HEK293T (cell line): ENCODE data around the gene SEC23A.

Experiments used
- CTCF ChIA-PET: fragments of 350-600 bp; formaldehyde crosslinking; extraction: SDS; loops from one replicate; lab custom pipeline; 2021; ENCODE audit warnings: antibody characterized with exemption, inconsistent platforms; lab: Yijun Ruan, JAX
- POLR2A ChIA-PET: fragments of 350-600 bp; formaldehyde crosslinking; extraction: SDS; loops from one replicate; lab custom pipeline; 2020; ENCODE audit warnings: antibody characterized with exemption, inconsistent platforms; lab: Yijun Ruan, JAX
- DNase-seq: peaks from one replicate; pipeline ENCODE4 v3.0.0; 2012; ENCODE audit warnings: mixed read lengths; ENCODE audit errors: extremely low spot score
- ARNT ChIP-seq: fragments of 450-650 bp; IDR thresholded peaks from 2 replicates; pipeline ENCODE4 v1.6.1; 2017; ENCODE audit warnings: mild to moderate bottlenecking
- BHLHE40 ChIP-seq: fragments of 450-650 bp; IDR thresholded peaks from 2 replicates; pipeline ENCODE4 v1.6.1; 2016; ENCODE audit warnings: mild to moderate bottlenecking, moderate library complexity, borderline replicate concordance
- CTBP1 ChIP-seq: fragments of 450-650 bp; IDR thresholded peaks from 2 replicates; pipeline ENCODE4 v1.6.1; 2016; ENCODE audit warnings: borderline replicate concordance
- ELF4 ChIP-seq: fragments of 450-650 bp; IDR thresholded peaks from 2 replicates; pipeline ENCODE4 v1.6.1; 2017; ENCODE audit warnings: antibody characterized with exemption
- FOXA1 ChIP-seq: fragments of 450-650 bp; IDR thresholded peaks from 2 replicates; pipeline ENCODE4 v1.6.1; 2016; ENCODE audit warnings: mild to moderate bottlenecking
- FOXK2 ChIP-seq: fragments of 450-650 bp; IDR thresholded peaks from 2 replicates; pipeline ENCODE4 v1.6.1; 2016; ENCODE audit warnings: mild to moderate bottlenecking
- FOXM1 ChIP-seq: fragments of 450-650 bp; IDR thresholded peaks from 2 replicates; pipeline ENCODE4 v1.6.1; 2017; ENCODE audit warnings: mild to moderate bottlenecking, borderline replicate concordance
- HDGF ChIP-seq: fragments of 450-650 bp; IDR thresholded peaks from 2 replicates; pipeline ENCODE4 v1.6.1; 2017; ENCODE audit warnings: antibody characterized with exemption, borderline replicate concordance
- L3MBTL2 ChIP-seq: fragments of 450-650 bp; conservative IDR thresholded peaks from 2 replicates; pipeline ENCODE4 v1.6.1; 2016; ENCODE audit warnings: mild to moderate bottlenecking
- LEF1 ChIP-seq: fragments of 450-650 bp; IDR thresholded peaks from 2 replicates; pipeline ENCODE4 v1.6.1; 2017; ENCODE audit warnings: mild to moderate bottlenecking, borderline replicate concordance
- NFRKB ChIP-seq: fragments of 450-650 bp; IDR thresholded peaks from 2 replicates; pipeline ENCODE4 v1.6.1; 2016; ENCODE audit warnings: mild to moderate bottlenecking, moderate library complexity
- PKNOX1 ChIP-seq: fragments of 450-650 bp; IDR thresholded peaks from 2 replicates; pipeline ENCODE4 v1.6.1; 2016
- SP1 ChIP-seq: fragments of 450-650 bp; IDR thresholded peaks from 2 replicates; pipeline ENCODE4 v1.6.1; 2017
- SUZ12 ChIP-seq: fragments of 450-650 bp; IDR thresholded peaks from 2 replicates; pipeline ENCODE4 v1.6.1; 2016; ENCODE audit warnings: mild to moderate bottlenecking
- TARDBP ChIP-seq: fragments of 450-650 bp; IDR thresholded peaks from 2 replicates; pipeline ENCODE4 v1.6.1; 2016
- ZNF384 ChIP-seq: fragments of 450-650 bp; IDR thresholded peaks from 2 replicates; pipeline ENCODE4 v1.6.1; 2016

SEC23A gene

GRCh38 chr14:39030209-39030608, 72.8 kb downstream of the SEC23A start:
- no peak for TF ChIP-seq PKNOX1
- no peak for TF ChIP-seq LEF1
- no peak for TF ChIP-seq FOXM1
- TF ChIP-seq NFRKB = no peak
- no peak for TF ChIP-seq TARDBP
- TF ChIP-seq ARNT = no peak
- no peak for TF ChIP-seq FOXK2
- no peak for TF ChIP-seq CTBP1
- no peak for TF ChIP-seq HDGF

GRCh38 chr14:39029789-39030188, 73.2 kb downstream of the SEC23A start:
- ChIA-PET CTCF (no interaction called here), POLR2A (no interaction called here)
- no peak for TF ChIP-seq NFRKB
- TF ChIP-seq TARDBP = no peak
- no peak for TF ChIP-seq ELF4
- no peak for TF ChIP-seq SUZ12
- no peak for TF ChIP-seq BHLHE40
- no peak for TF ChIP-seq SP1
- TF ChIP-seq FOXK2 = no peak
- TF ChIP-seq ARNT = no peak
- TF ChIP-seq FOXA1 = no peak
- no peak for TF ChIP-seq LEF1
- no peak for TF ChIP-seq FOXM1
- TF ChIP-seq CTBP1 = no peak
- TF ChIP-seq ZNF384 = no peak
- TF ChIP-seq PKNOX1 = no peak
- TF ChIP-seq L3MBTL2 = no peak
- TF ChIP-seq HDGF = no peak
- no peak for DNase-seq

More at GRCh38 chr14:39030209-39030608, 72.8 kb downstream of the SEC23A start:
- no peak for DNase-seq
- ChIA-PET POLR2A (no interaction called here), CTCF (no interaction called here)

- no peak for DNase-seq
- ChIA-PET CTCF (no interaction called here), POLR2A (no interaction called here)
- TF ChIP-seq CTBP1 = no peak
Measured at GRCh38 chr14:39028620-39029019, 74.4 kb downstream of the SEC23A start.

- DNase-seq = no peak
- ChIA-PET CTCF (interaction anchor here (1.1 to 2.1 kb wide), 2 partner anchors 9 to 10 kb away, joined by 7 to 11 read pairs; no protein-coding TSS in a partner anchor), POLR2A (no interaction called here)
- TF ChIP-seq HDGF = no peak
- no peak for TF ChIP-seq FOXA1
- TF ChIP-seq ARNT = no peak
- TF ChIP-seq SP1 = no peak
- no peak for TF ChIP-seq BHLHE40
- no peak for TF ChIP-seq LEF1
- TF ChIP-seq PKNOX1 = no peak
- no peak for TF ChIP-seq FOXM1
- no peak for TF ChIP-seq SUZ12
- no peak for TF ChIP-seq ZNF384
- TF ChIP-seq FOXK2 = no peak
- TF ChIP-seq NFRKB = no peak
- TF ChIP-seq ELF4 = no peak
- TF ChIP-seq CTBP1 = no peak
- TF ChIP-seq L3MBTL2 = no peak
- TF ChIP-seq TARDBP = no peak
Measured at GRCh38 chr14:39025810-39026627, 77.0 kb downstream of the SEC23A start.

GRCh38 chr14:39025250-39025809, 77.7 kb downstream of the SEC23A start:
- ChIA-PET POLR2A (no interaction called here), CTCF (interaction anchor here (1.1 to 2.1 kb wide), 2 partner anchors 9 to 10 kb away, joined by 7 to 11 read pairs; no protein-coding TSS in a partner anchor)

More at GRCh38 chr14:39025250-39025809, 77.7 kb downstream of the SEC23A start:
- no peak for TF ChIP-seq FOXM1
- DNase-seq = no peak
